ENCODE measurements around the gene SKI.

The SKI gene

GRCh38 chr1:2228157-2228594 lies at the start of gene SKI:
SKI (plus strand) TSS chr1:2228319; CDS start chr1:2228767, 448 bp downstream.
- DNase-seq = no peak

GRCh38 chr1:2178875-2179274 lies 49.2 kb upstream of the SKI start:
- DNase-seq = no peak

- DNase-seq = no peak
Measured at GRCh38 chr1:2179283-2180013, 48.7 kb upstream of the SKI start.

- DNase-seq = no peak
Measured at GRCh38 chr1:2180297-2181245, 47.5 kb upstream of the SKI start.

- no peak for DNase-seq
Measured at GRCh38 chr1:2181271-2181670, 46.8 kb upstream of the SKI start.

GRCh38 chr1:2181752-2182151 lies 46.4 kb upstream of the SKI start:
- DNase-seq = no peak

- DNase-seq = no peak
Measured at GRCh38 chr1:2182376-2182775, 45.7 kb upstream of the SKI start.

GRCh38 chr1:2183937-2184334 lies 44.2 kb upstream of the SKI start:
- DNase-seq = no peak

- DNase-seq = no peak
Measured at GRCh38 chr1:2184531-2184930, 43.6 kb upstream of the SKI start.

- DNase-seq = no peak
Measured at GRCh38 chr1:2184934-2185333, 43.2 kb upstream of the SKI start.

- no peak for DNase-seq
Measured at GRCh38 chr1:2185880-2186855, 42.0 kb upstream of the SKI start.

GRCh38 chr1:2186901-2187300 lies 41.2 kb upstream of the SKI start:
- no peak for DNase-seq

GRCh38 chr1:2187619-2188018 lies 40.5 kb upstream of the SKI start:
- DNase-seq = no peak

GRCh38 chr1:2188336-2188735 lies 39.8 kb upstream of the SKI start:
- DNase-seq = no peak

- peak; percentile 84 for DNase-seq
Measured at GRCh38 chr1:2189459-2190425, 38.4 kb upstream of the SKI start.

- DNase-seq = no peak
Measured at GRCh38 chr1:2190491-2190976, 37.6 kb upstream of the SKI start.

- no peak for DNase-seq
Measured at GRCh38 chr1:2192031-2192995, 35.8 kb upstream of the SKI start.

- no peak for DNase-seq
Measured at GRCh38 chr1:2193514-2194281, 34.4 kb upstream of the SKI start.

GRCh38 chr1:2194319-2194897 lies 33.7 kb upstream of the SKI start, which contains the start of gene FAAP20:
FAAP20 (minus strand) TSS chr1:2194772; CDS start chr1:2194749, 23 bp downstream.
- DNase-seq = peak; percentile 50
